ENCODE results near the gene PCBP3.
"Not testable (repeated sequence)": the region's sequence is repeated elsewhere in the genome, so short reads cannot be mapped to it uniquely, and the experiment has no call there.

The PCBP3 gene

DNA sequence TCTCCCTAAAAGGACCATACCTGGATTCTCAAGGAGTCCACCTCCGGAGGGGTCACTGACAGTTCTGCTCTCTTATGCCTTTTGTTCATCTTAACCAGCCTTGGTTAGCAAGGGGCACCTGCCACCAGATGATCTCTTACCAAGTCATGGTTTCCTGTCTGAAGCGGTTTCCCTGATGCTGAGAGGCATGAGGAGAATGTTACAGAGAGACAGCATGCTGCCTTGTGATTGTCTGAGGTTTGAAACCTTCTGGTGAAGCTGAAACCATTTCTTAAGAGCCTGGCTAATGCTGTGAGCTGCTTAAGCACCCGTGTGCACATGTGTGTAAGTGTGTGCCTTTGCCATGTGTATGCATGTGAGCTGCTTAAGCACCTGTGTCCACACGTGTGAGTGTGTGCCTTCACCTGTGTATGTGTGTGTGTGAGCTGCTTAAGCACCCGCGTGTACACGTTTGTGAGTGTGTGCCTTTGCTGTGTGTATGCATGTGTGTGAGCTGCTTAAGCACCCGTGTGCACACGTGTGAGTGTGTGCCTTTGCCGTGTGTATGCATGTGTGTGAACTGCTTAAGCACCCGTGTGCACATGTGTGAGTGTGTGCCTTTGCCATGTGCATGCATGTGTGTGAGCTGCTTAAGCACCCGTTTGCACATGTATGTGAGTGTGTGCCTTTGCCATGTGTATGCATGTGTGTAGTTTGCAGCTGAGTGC, 201.7 kb downstream of the PCBP3 start:
- no peak for DNase-seq (ENCODE audit: low spot score)

DNA sequence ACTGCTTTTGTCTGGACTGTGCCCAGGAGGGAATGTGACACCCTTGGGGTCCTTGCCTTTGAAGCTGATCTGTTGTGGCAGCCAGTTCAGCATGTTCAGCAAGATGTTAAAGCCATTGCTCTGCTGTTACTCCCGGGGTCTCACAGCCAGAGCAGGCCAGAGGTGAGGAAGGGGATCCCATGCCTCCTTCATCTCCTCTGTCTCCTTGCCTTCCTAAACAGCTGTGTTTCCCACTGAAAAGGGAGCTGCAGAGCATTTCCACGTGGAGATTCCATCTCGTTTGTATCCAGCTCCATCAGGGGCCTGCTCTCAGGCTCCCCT, 202.2 kb downstream of the PCBP3 start:
- no peak for DNase-seq (ENCODE audit: low spot score)

DNA sequence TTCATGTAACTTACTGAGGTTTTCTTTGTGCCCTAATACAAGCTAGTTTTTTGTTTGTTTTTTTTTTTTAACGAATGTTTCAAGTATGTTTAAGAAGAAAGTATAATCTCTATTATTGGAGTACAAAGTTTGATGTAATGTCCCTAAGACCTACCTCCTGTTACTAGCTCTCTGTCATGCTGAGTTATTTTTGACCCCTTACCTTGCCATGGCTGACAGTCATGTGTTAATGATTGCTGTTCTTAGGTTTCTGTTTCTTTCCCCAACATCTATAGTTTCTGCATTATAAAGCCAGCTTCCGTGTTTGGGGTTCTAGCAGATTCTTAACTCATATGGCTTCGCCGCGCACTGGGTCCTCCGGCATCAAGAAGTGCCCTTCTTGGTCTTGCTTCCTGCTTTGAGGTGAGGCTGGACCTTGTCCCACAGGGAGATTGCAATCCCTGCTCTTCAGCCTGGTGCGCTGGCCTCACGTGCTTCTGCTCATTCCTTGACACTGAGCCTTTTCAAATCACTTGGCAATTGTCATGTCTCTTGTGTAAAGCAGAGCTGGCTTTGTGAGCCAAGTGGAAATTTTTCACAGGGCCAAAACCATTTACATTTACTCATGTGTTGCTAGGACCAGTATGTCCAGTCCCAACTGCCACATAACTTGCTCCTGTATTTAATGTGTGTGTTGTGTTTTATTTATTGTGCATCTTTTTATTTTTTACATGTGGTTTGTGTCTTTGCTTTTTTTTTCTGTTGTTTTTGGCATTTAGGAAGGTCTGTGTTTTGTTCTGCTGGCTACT, 203.0 kb downstream of the PCBP3 start:
- no peak for DNase-seq (ENCODE audit: low spot score)

DNA sequence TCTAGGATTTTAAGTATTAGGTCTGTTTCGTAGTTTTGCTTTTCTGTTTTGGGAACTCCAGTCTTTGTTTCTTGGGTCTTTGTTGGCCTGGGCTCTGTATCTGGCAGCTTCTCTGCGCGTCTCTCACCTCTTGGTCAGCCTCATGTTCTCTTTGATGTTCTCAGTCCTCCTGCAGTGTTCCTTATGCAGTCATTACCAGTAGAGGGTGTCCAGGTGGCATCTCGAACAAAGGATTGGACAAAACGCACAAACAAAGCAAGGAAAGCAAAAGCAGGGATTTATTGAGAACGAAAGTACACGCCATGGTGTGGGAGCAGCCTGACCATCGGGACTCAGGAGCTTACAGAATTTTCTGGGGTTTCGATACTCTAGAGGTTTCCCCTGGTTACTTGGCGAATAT, 204.3 kb downstream of the PCBP3 start:
- DNase-seq (ENCODE audit: low spot score): no peak

DNA sequence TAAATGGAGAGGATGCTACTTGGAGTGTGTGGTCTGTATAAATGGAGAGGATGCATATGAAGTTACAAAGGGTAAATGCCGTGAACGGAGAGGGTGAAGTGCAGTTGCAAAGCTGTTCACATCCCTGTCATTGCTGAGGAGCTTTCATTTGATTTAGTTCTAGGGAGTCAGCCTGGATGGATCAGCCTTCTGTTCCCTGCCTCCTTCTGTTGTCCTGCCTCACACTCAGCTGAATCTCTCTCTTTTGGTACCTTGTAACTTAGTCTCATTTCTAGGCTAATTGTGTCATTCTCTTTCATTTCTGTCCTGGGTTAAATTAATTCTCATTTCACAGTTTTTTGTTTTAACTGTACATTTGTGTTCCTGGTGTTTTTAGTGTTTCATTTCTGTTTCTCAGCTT, 204.8 kb downstream of the PCBP3 start:
- DNase-seq (ENCODE audit: low spot score): no peak

DNA sequence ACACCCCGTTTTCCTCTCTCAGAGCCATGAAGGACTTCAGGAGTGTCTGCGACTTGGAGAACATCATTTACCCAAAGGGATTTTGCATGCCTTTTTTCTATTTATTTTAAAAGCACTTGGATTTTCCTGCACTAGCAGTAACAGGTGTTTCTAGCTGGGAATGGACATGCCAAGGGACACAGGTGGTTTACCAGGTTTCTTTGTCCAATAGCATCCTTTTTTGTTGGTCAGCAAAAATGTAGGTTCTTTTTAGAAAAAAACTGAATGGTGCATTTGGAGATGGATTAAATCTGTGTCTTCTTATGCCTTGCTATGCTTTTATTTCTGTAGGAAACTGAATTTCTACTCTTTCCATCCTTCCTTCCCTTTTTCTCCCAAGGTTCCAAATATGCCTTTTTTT, 205.3 kb downstream of the PCBP3 start:
- no peak for DNase-seq (ENCODE audit: low spot score)

DNA sequence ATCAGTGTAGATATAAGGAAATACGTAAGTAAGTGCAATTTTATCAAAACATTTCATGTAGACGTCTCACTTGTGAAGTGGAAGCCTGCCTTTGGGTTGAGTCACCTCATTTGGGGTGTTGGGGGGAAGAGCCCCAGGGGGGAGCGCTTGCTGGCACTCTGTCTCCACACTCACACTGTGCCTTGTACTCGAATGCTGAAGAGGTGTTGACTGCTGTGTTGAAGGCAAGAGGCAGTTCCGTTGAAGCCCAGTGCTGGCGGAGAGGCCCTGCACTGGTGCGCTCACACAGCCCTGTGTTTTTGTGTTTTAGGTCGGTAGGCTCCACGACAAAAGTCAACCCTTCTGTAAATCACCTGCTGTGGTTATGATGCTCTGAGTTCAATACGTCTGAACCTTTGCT, 206.1 kb downstream of the PCBP3 start:
- DNase-seq (ENCODE audit: low spot score): no peak

DNA sequence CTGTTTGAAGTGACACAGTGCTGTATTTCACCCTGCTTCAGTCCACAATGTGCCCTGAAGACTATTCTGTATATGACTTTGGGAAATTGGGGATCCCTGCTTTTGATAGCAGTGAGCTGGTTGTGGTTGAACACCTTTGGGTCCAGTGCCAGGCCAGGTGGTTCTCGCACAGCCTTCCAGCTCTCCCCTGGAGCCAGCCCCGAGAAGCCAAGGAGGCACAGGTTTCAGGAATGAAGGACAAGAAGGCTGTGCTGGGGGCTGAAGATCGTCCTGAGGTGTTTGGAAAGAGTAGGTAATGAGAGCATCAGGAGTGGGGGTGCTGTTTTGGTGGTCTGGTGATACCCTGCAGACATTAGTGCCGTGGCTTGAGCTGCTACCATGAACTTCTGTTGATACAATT, 206.7 kb downstream of the PCBP3 start:
- no peak for DNase-seq (ENCODE audit: low spot score)

DNA sequence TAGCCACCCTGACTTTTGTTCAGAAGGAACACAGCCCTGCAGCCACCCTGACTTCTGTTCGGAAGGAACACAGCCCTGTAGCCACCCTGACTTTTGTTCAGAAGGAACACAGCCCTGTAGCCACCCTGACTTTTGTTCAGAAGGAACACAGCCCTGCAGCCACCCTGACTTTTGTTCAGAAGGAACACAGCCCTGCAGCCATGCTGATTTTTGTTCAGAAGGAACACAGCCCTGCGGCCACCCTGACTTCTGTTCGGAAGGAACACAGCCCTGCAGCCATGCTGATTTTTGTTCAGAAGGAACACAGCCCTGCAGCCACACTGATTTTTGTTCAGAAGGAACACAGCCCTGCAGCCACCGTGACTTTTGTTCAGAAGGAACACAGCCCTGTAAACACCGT, 208.9 kb downstream of the PCBP3 start:
- not testable (repeated sequence) for DNase-seq (ENCODE audit: low spot score)

DNA sequence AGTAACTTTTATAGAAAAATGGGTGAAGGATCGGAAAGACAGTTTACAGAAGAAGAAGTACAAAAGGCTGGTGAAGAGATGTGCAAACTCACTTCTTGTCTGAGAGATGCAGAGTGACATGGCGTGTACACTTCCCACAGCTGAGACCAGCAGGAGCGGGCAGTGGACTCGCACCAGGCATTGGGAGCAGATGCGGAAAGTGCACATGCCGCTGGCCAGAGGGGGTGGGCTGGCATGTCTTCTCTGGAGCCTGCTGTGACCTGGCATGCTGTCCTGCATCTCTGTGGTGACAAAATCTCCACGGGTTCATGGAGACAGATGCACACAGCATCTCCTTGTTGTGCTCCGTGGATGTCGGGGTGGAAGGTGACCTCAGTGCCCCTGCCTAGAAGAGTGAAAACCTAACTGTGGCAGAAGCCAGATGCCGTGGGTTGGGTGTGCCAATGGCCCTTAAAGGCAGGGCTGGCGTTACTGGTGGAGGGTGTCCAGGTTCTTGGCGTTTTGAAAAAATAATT, 209.4 kb downstream of the PCBP3 start:
- DNase-seq (ENCODE audit: low spot score): no peak

DNA sequence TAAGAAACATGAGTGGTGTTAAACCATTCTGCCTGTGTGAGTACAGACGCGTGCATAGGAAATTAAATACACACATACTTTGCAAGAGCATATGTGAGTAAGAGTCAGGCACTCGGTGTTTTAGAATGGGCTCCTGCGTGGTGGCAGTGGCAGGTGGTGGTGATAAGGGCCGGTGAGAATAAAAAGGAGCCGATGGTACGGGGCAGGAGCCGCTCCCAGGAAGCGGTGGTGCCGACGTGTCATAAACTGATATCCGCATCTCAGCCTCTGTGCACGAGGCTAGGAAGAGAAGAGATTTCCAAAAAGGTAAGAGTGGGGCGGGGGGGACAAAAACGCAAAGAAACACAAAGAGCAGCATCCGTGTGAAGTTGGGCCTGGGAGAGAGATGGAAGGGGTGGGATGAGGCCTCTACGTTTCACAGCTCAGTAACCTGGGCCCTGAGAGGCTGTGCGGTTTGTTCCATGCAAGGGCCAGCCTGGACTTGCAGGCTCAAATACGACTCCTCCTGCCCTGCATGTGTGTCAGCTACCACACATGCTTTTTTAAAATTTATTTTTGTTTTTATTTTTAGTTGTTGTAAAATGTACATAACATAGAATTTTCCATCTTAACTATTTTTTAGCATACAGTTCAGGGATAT, 210.3 kb downstream of the PCBP3 start:
- DNase-seq (ENCODE audit: low spot score): no peak

DNA sequence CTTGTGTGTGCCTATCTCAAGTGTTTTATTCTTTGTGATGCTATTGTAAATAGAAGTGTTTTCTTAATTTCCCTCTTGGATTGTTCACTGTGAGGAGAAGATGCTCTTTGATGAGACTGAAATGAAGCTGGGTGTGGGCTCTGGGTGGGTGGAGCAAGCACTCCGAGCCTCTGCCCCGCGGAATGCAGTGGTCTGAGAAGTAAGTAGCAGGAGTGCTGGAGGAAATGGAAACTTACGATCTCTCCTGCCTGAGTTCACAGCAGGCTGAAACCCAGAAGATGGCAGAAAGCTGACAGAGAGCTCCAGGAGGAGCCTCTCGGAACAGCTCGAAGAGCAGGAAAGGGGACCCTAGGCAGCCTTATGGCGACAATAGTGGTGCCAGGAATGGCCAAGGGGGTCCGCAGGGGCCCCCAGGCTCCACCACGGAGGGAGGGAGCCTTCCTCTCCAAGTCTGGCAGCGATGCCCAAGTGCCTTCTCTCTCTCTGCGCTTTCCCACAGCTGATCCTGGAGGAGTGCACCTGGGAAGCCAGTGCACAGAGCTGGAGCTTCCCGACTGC, 211.2 kb downstream of the PCBP3 start:
- DNase-seq (ENCODE audit: low spot score): no peak

DNA sequence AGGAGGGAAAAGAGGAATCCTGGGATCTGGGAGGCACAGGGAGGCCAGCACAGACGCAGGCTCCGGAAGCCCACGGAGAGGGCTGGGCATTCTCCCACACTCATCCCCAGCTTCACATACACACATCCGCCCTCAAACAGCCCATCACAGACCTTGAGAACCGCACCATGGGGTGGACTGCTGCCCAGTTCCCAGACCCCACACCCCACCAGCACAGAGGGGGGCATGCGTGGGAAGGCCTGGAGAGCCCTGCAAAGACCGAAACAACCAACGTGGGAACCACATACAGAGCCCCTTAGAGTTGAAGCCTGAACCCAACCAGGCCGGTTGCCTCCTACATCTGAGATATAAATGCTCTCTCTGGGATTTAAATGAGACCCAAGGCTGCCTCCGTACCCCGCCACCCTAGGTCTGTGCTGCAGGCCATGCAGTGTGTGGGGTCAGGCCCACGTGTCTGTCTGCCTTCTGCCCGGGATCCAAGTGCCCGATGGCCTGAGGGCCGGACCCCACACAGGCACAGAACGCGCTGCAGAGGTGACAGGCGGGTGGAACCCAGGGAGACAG, 211.8 kb downstream of the PCBP3 start:
- no peak for DNase-seq (ENCODE audit: low spot score)

DNA sequence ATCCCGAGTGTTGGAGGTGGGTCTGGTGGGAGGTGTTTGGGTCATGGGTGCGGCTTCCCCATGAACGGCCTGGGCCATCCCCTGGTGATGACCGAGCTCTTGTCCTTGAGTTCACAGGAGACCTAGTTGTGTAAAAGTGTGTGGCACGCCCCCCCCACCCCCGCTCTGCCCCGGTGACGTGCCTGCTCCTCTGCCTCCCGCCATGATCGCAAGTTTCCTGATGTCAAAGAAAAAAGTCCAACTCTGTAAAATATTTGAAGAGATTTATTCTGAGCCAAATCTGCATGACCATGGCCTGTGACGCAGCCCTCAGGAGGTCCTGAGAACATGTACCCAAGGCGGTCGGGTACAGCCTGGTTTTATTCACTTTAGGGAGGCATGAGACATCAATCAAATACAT, 212.9 kb downstream of the PCBP3 start:
- DNase-seq (ENCODE audit: low spot score): no peak

DNA sequence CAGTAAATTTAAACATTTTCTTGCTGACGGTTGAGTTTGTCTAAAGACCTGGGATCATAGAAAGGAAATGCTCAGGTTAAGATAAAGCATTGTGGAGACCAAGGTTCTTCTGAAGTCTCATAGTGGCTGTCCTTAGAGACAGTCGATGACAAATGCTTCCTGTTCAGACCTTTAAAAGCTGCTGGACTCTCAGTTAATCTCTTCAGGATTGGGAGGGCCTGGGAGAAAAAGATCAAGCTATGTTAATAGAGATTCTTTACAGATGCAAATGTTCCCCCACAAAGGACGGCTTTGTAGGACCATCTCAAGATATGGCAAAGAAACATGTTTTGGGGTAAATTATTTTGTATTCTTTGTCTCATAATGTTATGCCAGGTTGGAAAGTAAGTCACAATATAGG, 213.4 kb downstream of the PCBP3 start:
- no peak for DNase-seq (ENCODE audit: low spot score)

DNA sequence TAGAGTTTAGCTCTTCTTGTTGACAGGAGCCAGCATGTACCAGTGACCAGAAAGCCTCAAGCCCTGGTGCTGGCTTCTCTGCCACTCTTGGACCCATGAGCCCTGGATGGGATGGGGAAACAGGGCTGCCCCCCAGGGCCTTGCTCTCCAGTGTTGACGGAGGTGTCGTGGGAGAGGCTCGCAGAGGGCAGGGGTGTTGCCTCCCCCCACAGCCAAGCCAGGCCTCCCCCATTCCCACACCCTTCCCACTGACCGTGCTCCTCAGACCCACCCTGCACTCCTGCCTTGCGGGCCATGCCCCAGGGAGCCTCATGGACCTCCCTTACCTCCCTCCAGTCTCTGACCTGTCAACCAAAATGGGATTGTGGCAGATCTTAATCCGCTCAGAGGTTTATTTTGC, 214.2 kb downstream of the PCBP3 start:
- no peak for DNase-seq (ENCODE audit: low spot score)

DNA sequence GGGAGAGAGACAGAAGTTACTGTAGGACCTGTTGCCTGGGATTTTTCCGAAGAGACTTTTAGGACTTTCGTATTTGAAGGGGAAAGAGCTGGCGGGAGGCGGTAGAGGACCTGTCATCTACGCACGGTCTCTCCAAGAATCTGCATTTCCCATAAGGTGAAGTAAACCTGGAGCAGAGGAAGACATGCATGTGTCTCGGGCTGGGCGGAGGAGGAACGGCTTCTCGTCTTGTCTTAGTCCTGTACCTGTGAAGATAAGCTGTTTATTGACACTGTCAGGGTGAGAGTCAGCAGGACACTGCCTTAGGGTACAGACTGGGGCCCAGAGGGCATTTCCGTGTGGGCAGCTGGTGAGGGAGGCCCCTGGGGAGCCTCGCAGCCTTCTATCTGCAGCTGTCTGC, 214.7 kb downstream of the PCBP3 start:
- DNase-seq (ENCODE audit: low spot score): no peak

DNA sequence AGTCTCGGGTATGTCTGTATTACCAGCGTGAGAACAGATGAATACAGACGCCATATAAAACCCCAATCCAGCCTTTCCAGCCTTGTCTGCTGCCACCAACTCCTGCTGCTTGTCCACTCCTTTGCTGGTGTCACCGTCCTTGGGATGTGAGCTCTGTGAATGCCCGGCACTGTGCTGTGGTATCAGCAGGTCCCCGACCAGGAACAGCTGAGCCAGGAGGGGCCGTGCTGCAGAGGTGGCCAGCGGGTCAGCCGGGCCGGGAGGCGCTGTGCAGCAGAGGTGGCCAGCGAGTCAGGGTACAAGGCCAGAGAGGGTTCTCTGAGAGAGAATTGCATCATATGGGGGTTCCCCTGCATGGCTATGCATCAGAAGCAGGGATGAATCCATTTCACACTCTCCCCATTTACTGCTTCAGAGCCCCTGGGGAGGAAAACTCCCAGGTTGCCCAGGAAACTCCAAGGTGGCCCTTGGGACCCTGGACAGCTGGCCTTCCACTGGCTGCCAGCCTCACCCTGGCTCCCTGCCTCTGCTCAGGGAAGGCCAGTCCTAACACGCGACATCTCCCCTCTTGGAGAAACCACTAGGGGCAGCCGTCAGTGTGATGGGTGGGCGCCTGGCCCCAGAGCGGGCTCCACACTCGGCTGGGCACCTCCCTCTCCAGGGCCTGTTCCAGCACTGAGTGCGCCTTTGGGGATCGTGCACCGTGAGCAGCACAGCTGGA, 215.7 kb downstream of the PCBP3 start:
- DNase-seq (ENCODE audit: low spot score): no peak

DNA sequence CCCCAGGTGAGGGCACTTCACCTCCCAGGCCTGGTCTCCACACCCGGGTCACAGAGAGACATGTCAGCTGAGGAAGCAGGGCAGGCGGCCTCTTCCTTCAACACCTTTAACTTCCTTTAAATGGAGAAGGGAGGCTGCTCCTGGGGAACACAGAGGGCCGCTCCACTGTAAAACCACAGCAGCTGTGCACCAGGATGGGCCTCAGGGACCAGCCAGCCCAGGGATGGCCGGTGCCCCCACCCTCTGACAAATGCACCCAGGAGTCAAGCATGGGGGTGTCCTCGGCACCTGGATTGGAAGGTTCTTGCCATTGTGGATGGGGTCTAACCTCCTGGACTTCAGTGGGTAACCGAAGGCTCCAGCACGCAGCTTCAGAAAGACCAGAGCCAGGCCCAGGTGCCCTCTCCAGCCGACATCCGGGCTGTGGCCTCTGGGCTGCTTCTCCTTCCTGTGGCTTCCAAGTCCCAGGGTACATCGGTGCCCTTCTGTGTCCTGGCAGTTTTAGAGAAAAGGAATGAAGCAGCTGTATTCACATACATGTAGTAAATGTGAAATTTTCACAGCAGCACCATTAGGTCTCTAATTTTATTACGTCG, 216.3 kb downstream of the PCBP3 start:
- DNase-seq (ENCODE audit: low spot score): no peak

DNA sequence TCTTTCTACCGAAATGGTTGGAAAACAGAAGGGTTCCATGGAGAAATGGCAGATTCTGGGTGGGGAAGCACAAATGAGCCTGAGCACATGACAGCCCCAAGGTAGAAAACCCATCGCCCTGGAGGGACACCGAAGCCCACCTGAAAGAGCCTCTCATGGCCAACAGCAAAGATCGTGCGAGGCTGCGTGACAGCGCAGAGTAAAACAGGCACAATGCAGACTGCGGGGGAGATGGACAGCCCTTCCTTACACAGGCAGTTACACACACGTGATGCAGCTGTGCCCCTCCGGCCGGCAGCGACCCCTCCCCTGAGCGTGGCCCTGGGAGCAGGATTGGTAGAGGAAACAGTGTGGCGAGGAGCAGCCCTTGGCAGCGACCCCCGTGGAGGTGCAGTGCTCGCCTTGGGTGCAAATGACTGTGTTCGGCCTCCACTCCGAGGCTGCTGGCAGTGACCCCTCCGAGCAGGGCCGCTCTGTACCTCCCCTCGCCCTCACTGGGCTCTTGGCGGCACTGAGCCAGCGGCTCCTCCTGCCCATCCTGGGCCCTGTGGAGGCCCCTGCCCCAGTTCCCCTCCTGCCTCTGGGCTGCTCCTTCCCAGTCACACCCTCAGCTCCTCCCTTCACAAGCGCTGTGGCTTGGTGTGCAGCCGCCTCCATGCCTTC, 217.1 kb downstream of the PCBP3 start:
- DNase-seq (ENCODE audit: low spot score): no peak

All from AG08396 (cell line).